Panc1 (cell line): Measurements from ENCODE around the gene ARFGAP1. TPM values are rescaled to one million over a fixed set of nuclear protein-coding genes. Genes with fewer than 3 reads are reported as not detected.

Source experiments
- ATAC-seq: fragments of 200-7000 bp; cut with Tn5 transposase; 2 replicates; pipeline ENCODE4 v1.9.1; 2020; ENCODE audit warnings: mild to moderate bottlenecking, moderate library complexity
- BruUV-seq: library from RNA; stranded (reverse); fragments of 400-500 nt; replicated peaks from 2 replicates; lab custom pipeline; 2021; lab: Mats Ljungman, UMichigan
- CTCF ChIA-PET: fragments of 300-600 bp; sonication (Branson Sonifier 250); formaldehyde crosslinking; loops from one replicate; lab custom pipeline; 2022; ENCODE audit warnings: antibody characterized with exemption; lab: Charles Lee
- POLR2A ChIA-PET: fragments of 300-600 bp; sonication (Branson Sonifier 250); formaldehyde crosslinking; loops from one replicate; lab custom pipeline; 2022; ENCODE audit warnings: antibody characterized with exemption; lab: Charles Lee
- DNase-seq: peaks from one replicate; pipeline ENCODE4 v3.0.0-alpha.2; 2010; ENCODE audit warnings: low read depth, low spot score
- H3K27ac ChIP-seq: 2 replicates; pipeline ENCODE4 v1.5.1; 2011; ENCODE audit warnings: mild to moderate bottlenecking, low read length, inconsistent platforms
- H3K27me3 ChIP-seq: fragments of 200-500 bp; sonication (Bioruptor generic); 2 replicates; pipeline ENCODE4 v1.6.0; 2014; ENCODE audit warnings: low read length, inconsistent platforms; ENCODE audit not compliant: control insufficient read depth, insufficient read depth
- H3K36me3 ChIP-seq: fragments of 200-500 bp; sonication (Bioruptor generic); 2 replicates; pipeline ENCODE4 v1.5.1; 2014; ENCODE audit warnings: inconsistent platforms, mild to moderate bottlenecking, low read length, moderate library complexity; ENCODE audit not compliant: control insufficient read depth, insufficient read depth
- H3K4me1 ChIP-seq: 2 replicates; pipeline ENCODE4 v1.5.1; 2011; ENCODE audit warnings: inconsistent platforms, mild to moderate bottlenecking, low read length, moderate library complexity; ENCODE audit not compliant: control insufficient read depth, insufficient read depth
- H3K4me3 ChIP-seq, 2 experiments: 2 replicates each; pipeline ENCODE4 v1.5.1; 2011 to 2012; ENCODE audit warnings: low read depth in 2 of 2, low read length in 2 of 2, mild to moderate bottlenecking in 2 of 2, inconsistent platforms in 1 of 2, moderate library complexity in 1 of 2
- H3K9me3 ChIP-seq: fragments of 200-500 bp; sonication (Bioruptor generic); 2 replicates; pipeline ENCODE4 v1.5.1; 2014; ENCODE audit warnings: low read depth, mild to moderate bottlenecking, inconsistent platforms, low read length, moderate library complexity; ENCODE audit not compliant: control insufficient read depth, insufficient read depth
- POLR2AphosphoS5 ChIP-seq: IDR thresholded peaks from 2 replicates; pipeline ENCODE4 v1.6.1; 2012; ENCODE audit warnings: mild to moderate bottlenecking, low read depth, low read length, moderate library complexity
- SIN3A ChIP-seq: IDR thresholded peaks from 2 replicates; pipeline ENCODE4 v1.6.1; 2012; ENCODE audit warnings: low read depth, mild to moderate bottlenecking, low read length, moderate library complexity, borderline replicate concordance; ENCODE audit not compliant: insufficient read depth
- TCF7L2 ChIP-seq: IDR thresholded peaks from 2 replicates; pipeline ENCODE4 v1.6.1; 2011; ENCODE audit warnings: mild to moderate bottlenecking, low read depth, low read length, inconsistent platforms
- in situ Hi-C: cut with HindIII; loops from 2 replicates; pipeline ENCODE4 v1.10.0; 2016; ENCODE audit warnings: low sequenced_read_pairs, low pct_unique_long_range_greater_than_20kb
- intact Hi-C: fragments of 100-400 bp; cut with micrococcal nuclease; formaldehyde crosslinking; loops from one replicate; pipeline ENCODE4 v1.10.0; 2022; ENCODE audit not compliant: unreplicated experiment
- total RNA-seq: library from RNA; stranded (reverse); gene quantifications from one replicate; pipeline ENCODE4 v1.2.1, GENCODE V29; 2021; ENCODE audit not compliant: unreplicated experiment
- TF ChIP-seq, protein P1 (sequence below), 2 experiments: IDR thresholded peaks; 2 replicates each; pipeline ENCODE4 v1.6.1; 2011 to 2012; ENCODE audit warnings: low read depth in 2 of 2, control low read depth in 1 of 2, low read length in 1 of 2, mild to moderate bottlenecking in 1 of 2, moderate library complexity in 1 of 2; ENCODE audit not compliant: insufficient read depth in 1 of 2
- TF ChIP-seq, protein P2 (sequence below): fragments of 450-650 bp; IDR thresholded peaks from 2 replicates; pipeline ENCODE4 v1.5.1; 2017; ENCODE audit warnings: mild to moderate bottlenecking

Gene ARFGAP1
- total RNA-seq, 1 experiment from 2014 or later: 110 TPM

DNA sequence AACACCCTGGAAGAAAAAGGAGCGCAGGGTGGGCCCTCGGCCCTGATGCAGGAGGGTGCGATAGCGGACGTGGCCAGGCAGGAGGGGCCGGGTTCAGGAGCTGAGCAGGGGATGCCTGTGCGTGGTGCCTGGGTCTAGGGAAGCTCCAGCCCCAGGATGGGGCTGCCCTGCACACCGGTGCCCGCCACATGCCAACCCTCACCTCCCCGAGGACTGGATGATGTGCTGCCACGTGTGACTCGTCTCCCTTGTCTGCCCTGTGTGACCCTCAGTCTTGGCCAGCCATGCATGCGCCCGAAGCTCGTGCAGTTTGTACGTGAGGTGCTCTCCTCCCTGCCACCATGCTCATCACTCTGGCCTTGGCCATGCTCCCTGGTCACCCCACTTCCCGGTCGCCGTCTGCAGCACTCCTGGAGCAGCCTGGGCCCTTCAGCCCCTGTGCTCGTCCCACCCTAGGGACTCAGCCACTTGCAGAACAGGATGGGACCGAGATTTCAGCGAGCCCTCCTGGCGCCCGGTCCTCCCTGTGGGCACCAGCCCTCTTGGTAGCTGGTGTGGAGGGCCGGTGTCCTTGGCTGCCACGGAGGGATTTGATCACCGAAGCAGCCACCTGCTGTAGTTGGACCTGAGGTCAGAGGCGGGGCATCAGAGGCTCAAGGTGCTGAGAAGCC is 16.1 kb downstream of the ARFGAP1 start:
- DNase-seq (no peak), ATAC-seq (no peak)
- POLR2A ChIA-PET: interaction anchor here (0.5 kb wide), 1 partner anchor 8 kb away, joined by 6 read pairs; no protein-coding TSS in a partner anchor
- Histone ChIP-seq H3K27me3 (no peaks in the 10 kb centered on the region), H3K36me3 (no peaks in the 10 kb centered on the region), H3K4me1 (peaks cover 13% of the 10 kb centered on the region), H3K4me3 (no peak overlapping the region), H3K27ac (no peak overlapping the region), H3K9me3 (no peaks in the 10 kb centered on the region)
- TF ChIP-seq, protein P1, sequence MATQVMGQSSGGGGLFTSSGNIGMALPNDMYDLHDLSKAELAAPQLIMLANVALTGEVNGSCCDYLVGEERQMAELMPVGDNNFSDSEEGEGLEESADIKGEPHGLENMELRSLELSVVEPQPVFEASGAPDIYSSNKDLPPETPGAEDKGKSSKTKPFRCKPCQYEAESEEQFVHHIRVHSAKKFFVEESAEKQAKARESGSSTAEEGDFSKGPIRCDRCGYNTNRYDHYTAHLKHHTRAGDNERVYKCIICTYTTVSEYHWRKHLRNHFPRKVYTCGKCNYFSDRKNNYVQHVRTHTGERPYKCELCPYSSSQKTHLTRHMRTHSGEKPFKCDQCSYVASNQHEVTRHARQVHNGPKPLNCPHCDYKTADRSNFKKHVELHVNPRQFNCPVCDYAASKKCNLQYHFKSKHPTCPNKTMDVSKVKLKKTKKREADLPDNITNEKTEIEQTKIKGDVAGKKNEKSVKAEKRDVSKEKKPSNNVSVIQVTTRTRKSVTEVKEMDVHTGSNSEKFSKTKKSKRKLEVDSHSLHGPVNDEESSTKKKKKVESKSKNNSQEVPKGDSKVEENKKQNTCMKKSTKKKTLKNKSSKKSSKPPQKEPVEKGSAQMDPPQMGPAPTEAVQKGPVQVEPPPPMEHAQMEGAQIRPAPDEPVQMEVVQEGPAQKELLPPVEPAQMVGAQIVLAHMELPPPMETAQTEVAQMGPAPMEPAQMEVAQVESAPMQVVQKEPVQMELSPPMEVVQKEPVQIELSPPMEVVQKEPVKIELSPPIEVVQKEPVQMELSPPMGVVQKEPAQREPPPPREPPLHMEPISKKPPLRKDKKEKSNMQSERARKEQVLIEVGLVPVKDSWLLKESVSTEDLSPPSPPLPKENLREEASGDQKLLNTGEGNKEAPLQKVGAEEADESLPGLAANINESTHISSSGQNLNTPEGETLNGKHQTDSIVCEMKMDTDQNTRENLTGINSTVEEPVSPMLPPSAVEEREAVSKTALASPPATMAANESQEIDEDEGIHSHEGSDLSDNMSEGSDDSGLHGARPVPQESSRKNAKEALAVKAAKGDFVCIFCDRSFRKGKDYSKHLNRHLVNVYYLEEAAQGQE (IDR thresholded peaks at IDR 0.05; ENCODE audit: insufficient read depth in 1 of 2, low read depth in 2 of 2, low read length in 1 of 2): no peak
- TF ChIP-seq, protein P2, sequence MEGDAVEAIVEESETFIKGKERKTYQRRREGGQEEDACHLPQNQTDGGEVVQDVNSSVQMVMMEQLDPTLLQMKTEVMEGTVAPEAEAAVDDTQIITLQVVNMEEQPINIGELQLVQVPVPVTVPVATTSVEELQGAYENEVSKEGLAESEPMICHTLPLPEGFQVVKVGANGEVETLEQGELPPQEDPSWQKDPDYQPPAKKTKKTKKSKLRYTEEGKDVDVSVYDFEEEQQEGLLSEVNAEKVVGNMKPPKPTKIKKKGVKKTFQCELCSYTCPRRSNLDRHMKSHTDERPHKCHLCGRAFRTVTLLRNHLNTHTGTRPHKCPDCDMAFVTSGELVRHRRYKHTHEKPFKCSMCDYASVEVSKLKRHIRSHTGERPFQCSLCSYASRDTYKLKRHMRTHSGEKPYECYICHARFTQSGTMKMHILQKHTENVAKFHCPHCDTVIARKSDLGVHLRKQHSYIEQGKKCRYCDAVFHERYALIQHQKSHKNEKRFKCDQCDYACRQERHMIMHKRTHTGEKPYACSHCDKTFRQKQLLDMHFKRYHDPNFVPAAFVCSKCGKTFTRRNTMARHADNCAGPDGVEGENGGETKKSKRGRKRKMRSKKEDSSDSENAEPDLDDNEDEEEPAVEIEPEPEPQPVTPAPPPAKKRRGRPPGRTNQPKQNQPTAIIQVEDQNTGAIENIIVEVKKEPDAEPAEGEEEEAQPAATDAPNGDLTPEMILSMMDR: no peak
- TF ChIP-seq SIN3A (no peak), POLR2AphosphoS5 (0 out of 2 replicates have a peak, but pooled peaks have one; percentile 4)
- CTCF ChIA-PET: no interaction called here
- intact Hi-C loops: no loop called here
- in situ Hi-C loops: loop anchor here (25.0 kb wide), 1 partner anchor 99 kb away; no protein-coding TSS in a partner anchor
- TSS peak; percentile 62 for BruUV-seq

DNA sequence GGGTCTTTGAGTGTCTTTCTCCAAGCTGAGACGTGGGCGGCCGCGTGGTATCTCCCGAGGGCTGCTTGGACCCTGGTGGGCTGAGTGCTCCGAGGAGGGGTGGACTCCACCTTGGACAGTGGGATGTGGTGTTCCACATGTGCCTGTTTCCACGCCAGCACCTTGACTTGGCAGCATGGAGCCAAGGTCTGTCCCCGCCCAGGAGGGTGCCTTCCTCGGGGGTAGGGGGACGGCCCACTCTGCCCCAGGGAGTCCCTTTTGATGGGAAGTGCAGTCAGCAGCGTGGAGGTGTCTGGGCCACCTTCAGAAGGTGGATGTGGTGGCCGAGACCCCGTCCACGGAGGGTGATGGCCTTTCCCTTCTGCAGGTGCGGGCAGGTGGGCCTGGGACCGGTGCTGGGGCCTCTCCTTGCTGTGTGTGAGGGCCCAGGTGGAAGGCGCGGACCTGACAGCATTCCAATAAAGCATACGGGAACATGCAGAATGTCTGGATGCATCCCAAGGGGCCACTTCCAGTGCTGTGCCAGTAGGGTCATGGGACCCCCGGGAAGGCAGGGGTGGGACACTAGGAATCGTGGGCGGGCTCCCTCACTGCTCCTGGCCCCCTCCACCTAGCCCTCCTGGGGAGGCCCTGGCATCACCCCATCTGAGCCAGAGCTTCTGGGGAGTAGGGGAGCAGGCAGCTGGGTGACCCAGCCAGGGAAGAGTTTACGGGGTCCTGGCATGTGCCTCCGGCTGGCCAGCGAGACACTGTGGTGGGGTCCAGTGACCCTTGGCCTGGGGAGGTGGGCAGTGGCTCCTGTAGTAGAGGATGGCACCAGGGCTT is 16.9 kb downstream of the ARFGAP1 start:
- Histone ChIP-seq H3K4me1 (peaks cover 13% of the 10 kb centered on the region), H3K9me3 (no peaks in the 10 kb centered on the region), H3K27me3 (no peaks in the 10 kb centered on the region), H3K27ac (no peak overlapping the region), H3K36me3 (no peaks in the 10 kb centered on the region), H3K4me3 (no peak overlapping the region)
- ChIA-PET POLR2A (no interaction called here), CTCF (no interaction called here)
- ATAC-seq: no peak
- in situ Hi-C loops (loop anchor here (25.0 kb wide), 1 partner anchor 98 kb away; no protein-coding TSS in a partner anchor), intact Hi-C loops (loop anchor here (5.0 kb wide), 1 partner anchor 67 kb away; no protein-coding TSS in a partner anchor)
- BruUV-seq: no TSS peak
- TF ChIP-seq TCF7L2 (no peak), SIN3A (no peak), POLR2AphosphoS5 (no peak)
- TF ChIP-seq, protein P2: no peak
- TF ChIP-seq, protein P1 (IDR thresholded peaks at IDR 0.05; ENCODE audit: insufficient read depth in 1 of 2, low read depth in 2 of 2, low read length in 1 of 2): no peak
- DNase-seq: no peak
